Measurements from ENCODE around the gene MBNL1.

- no peak for TF ChIP-seq CTCF (conservative IDR thresholded peaks at IDR 0.05; ENCODE audit: low read depth, low read length)
- no peak for TF ChIP-seq CEBPB (IDR thresholded peaks at IDR 0.05; ENCODE audit: low read depth, low read length)
Measured at GRCh38 chr3:152255290-152255689, 13.4 kb upstream of the MBNL1 start.
